AG10803 (cell line): Measurements from ENCODE around the gene COX19.

Experiments
- DNase-seq: peaks from one replicate; pipeline ENCODE4 v3.0.0; 2010; ENCODE audit warnings: low read depth
- H3K4me3 ChIP-seq: 2 replicates; pipeline ENCODE4 v1.5.1; 2011; ENCODE audit warnings: mild to moderate bottlenecking, low read length, control low read depth
- CTCF ChIP-seq: conservative IDR thresholded peaks from 2 replicates; pipeline ENCODE4 v1.5.1; 2011; ENCODE audit warnings: mild to moderate bottlenecking, low read length, control low read depth, inconsistent platforms

Gene COX19

GRCh38 chr7:918441-919113, 56.8 kb downstream of the COX19 start:
- DNase-seq = no peak
- TF ChIP-seq CTCF = no peak
- H3K4me3 ChIP-seq = no peak overlapping the region

- no peak for TF ChIP-seq CTCF
- no peak for DNase-seq
- H3K4me3 ChIP-seq = no peak overlapping the region
Measured at GRCh38 chr7:918118-918425, 57.3 kb downstream of the COX19 start.

- no peak for DNase-seq
- H3K4me3 ChIP-seq = no peak overlapping the region
- no peak for TF ChIP-seq CTCF
Measured at GRCh38 chr7:917255-918117, 57.9 kb downstream of the COX19 start.

GRCh38 chr7:916291-916941, 58.9 kb downstream of the COX19 start:
- TF ChIP-seq CTCF = no peak
- no peak overlapping the region for H3K4me3 ChIP-seq
- no peak for DNase-seq
